HG03521 (cell line): ENCODE data around the gene ZBTB7C.

Experiments
- ATAC-seq: cut with Tn5 transposase; IDR thresholded peaks from one replicate; pipeline ENCODE4 v1.9.1; 2021; ENCODE audit warnings: mild to moderate bottlenecking, moderate library complexity; ENCODE audit not compliant: unreplicated experiment

The ZBTB7C gene

GRCh38 chr18:48049757-48050156, 359.4 kb downstream of the ZBTB7C start:
- ATAC-seq, result no peak

DNA sequence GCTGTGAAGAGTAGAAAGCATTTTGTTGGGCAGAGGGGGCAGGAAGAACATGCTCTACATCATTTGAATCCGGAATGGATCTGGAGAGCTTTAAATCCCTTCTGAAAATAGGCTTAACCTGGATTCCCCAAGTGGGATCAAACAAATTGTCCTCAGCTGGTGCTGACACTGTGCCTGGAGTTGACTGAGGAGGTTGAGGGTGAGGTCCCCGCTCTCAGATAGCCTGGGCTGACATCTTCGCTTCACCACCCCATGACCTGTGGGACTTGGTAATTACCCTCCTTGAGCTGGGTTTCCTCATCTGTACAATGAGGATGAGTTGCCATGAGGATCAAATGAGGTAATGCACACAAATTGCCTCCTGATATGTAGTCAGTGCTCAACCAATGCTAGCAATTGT, 360.9 kb downstream of the ZBTB7C start:
- no peak for ATAC-seq

DNA sequence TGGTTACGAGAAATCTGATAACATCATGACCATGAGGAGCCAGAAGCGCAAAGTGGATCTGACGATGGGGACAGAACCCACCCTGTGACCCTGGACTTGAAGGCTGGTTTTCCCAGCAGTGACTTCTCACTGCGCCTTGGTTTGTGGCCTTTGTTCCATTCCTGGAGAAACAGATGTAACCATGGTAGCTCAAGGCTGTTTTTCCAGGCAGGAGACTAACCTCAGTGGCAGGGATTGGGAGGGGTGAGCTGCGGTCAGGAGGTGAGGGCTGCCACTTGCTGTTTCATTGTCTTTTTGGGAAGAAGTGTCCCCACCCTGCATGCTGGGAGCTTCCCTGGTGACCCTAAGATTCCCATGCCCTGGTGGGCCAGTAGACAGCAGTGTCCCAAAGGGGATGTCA, 362.3 kb downstream of the ZBTB7C start:
- no peak for ATAC-seq

DNA sequence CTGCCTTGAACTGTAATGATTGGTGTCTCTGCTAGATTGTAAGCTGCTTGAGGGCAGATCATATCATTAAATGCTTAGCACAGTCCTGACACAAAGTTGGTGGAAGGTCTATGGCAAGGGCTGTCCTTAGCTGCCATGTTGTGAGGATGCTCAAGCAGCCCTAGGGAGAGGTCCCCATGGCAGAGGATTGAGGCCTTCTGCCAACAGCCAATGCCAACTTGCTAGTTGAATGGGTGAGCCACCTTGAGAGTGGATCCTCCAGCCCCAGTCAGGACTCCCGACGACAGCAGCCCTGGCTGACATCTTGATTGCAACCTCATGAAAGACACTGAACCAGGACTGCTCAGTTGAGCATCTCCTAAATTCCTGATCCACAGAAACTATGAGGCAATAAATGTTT, 363.4 kb downstream of the ZBTB7C start:
- ATAC-seq, result no peak

DNA sequence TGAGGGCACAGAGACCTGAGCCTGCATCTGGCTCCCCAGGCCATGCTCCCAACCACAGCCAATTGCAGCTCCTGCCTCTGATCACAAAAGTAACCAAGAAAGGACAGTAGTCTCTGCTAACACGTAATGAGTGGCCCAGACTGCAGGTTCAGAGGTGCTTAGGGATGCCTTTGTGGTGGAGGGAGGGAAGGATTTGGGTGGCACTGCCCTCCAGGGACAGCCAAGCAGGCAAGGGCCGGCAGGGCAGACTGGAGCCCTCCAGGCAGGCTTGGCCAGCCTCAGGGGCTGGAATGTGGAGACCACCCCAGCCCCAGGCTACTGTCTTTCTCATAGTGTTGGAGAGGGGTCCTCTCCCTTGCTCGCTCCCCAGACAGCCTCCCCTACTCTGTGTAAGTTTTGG, 364.2 kb downstream of the ZBTB7C start:
- ATAC-seq, result no peak

- no peak for ATAC-seq
Measured at GRCh38 chr18:48043166-48043565, 366.0 kb downstream of the ZBTB7C start.

- ATAC-seq, result no peak
Measured at GRCh38 chr18:48042431-48042830, 366.8 kb downstream of the ZBTB7C start.

DNA sequence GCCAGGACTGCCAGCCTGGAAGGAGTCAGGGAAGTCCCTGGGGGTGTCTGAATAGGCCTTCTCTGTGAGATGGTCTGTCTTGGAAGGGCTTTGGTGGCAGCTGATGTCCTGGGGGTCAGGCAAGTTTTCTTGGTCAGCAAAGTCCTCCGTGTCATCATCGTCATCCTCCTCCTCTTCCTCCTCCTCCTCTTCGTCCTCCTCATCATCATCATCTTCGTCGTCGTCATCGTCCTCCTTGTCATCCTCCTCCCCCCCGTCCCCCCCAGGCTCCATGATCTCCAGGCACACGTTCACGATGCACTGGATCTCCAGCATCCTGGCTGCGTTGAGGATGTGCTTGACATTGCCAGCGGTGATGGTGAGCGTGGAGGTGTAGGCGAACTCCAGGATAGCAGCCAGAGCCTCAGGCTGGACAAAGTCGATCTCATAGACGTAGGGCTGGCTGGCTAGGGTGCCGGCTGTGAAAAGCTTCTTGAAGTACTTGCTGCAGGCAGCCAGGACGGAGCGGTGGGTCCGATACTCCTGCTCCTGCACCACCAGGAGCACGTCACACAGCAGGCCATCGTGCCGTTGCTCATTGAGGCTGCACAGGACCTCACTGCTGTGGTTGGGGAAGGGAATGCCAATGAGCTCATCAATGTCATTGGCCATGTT, 368.6 kb downstream of the ZBTB7C start:
- ATAC-seq, result no peak

- ATAC-seq, result no peak
Measured at GRCh38 chr18:48039769-48040215, 369.4 kb downstream of the ZBTB7C start.

GRCh38 chr18:48038636-48039035, 370.5 kb downstream of the ZBTB7C start:
- ATAC-seq, result no peak

GRCh38 chr18:48037481-48038271, 371.5 kb downstream of the ZBTB7C start:
- no peak for ATAC-seq

- ATAC-seq, result no peak
Measured at GRCh38 chr18:48036641-48037421, 372.4 kb downstream of the ZBTB7C start.

DNA sequence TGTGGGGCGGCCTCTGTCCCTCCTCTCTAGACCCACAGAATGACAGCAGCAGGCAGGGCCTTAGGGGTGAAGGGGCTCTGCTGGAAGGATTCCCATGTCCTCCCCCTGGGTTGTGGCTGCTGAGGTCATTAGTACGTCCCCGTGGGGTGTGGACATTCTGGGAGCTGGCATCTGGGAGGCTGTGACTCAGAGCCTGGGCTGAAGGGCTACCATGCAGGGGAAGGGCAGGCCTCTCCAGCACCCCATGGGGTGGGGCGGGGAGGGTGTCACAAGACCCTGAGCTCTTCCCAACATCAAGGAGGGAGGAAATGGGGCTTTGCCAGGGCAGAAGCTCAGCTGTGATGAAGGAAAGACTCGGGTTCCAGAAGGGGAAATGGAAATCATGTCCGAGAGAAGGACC, 373.0 kb downstream of the ZBTB7C start:
- ATAC-seq, result no peak

GRCh38 chr18:48035556-48035860, 373.7 kb downstream of the ZBTB7C start:
- no peak for ATAC-seq

GRCh38 chr18:48034651-48035555, 374.3 kb downstream of the ZBTB7C start:
- no peak for ATAC-seq

GRCh38 chr18:48033790-48034650, 375.2 kb downstream of the ZBTB7C start:
- no peak for ATAC-seq

DNA sequence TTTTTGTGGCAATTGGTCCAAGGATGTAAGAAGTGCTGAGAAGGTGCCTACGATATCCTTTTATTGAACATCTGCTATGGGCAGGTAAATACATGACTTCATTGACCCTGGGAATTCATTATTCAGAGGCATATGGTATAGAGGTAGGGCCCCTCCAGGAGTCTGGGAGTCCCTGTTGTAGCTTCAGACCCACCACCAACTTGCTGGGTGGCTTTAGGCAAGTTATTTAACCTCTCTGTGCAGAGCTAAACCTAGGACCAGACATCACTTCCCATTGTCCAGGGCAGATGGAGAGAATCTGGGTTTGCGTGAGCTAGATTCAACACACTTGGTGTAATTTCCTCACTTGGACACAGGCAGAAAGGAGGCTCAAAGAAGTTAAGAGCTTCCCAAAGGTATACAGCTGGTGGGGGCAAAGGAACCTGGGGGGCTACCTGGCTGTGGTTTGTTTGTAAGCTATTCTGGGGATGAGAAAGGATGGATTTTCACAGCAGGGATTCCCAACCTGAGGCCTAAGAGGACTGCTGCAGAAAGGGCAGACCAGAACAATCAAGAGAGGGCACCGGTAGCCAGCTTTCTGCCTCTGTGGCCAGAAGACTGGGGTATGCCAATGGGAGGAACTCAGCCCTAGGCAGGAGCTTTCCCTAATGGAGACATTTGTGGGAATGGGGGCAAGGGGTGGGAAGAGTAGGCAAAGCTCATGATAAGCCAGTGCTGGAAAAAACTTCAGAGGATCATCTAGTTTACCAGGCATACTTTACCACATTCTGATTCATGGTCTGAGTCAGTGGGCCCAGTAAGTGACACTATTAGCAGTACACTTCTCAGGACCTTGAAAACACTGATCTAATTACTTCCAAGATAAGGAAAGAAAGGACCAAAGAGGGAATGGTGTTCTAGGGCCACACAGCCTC, 376.1 kb downstream of the ZBTB7C start:
- ATAC-seq, result no peak

GRCh38 chr18:48031641-48032040, 377.5 kb downstream of the ZBTB7C start:
- no peak for ATAC-seq
